Right ventricle myocardium inferior (tissue), 1 donor: ENCODE measurements around the gene TTC19. TPM values are rescaled to one million over a fixed set of nuclear protein-coding genes. Genes with fewer than 3 reads are reported as not detected.
"Not testable (repeated sequence)": the region's sequence is repeated elsewhere in the genome, so short reads cannot be mapped to it uniquely, and the experiment has no call there.

ENCODE experiments used
- ATAC-seq: fragments of 200-7000 bp; cut with Tn5 transposase; one replicate; pipeline ENCODE4 v1.9.1; 2020; ENCODE audit warnings: mild to moderate bottlenecking, moderate library complexity
- DNase-seq: peaks from one replicate; pipeline ENCODE4 v3.0.0; 2021; ENCODE audit errors: missing footprints
- intact Hi-C: fragments of 100-400 bp; cut with DNase I; formaldehyde crosslinking; loops from one replicate; pipeline ENCODE4 v1.11.0; 2022
- total RNA-seq: library from RNA; stranded (reverse); fragmentation: NEBNext Ultra II Directional; extraction: Animal tissue kit (Norgen Biotek cat#: 25700); gene quantifications from one replicate; pipeline ENCODE4 v1.2.1, GENCODE V29; 2021
- donor health status: DM: no; HTN: yes; CAD: no; lungs with severe emphysema.

Gene TTC19
- total RNA-seq, 1 donor from 2014 or later, result 18.9 TPM

DNA sequence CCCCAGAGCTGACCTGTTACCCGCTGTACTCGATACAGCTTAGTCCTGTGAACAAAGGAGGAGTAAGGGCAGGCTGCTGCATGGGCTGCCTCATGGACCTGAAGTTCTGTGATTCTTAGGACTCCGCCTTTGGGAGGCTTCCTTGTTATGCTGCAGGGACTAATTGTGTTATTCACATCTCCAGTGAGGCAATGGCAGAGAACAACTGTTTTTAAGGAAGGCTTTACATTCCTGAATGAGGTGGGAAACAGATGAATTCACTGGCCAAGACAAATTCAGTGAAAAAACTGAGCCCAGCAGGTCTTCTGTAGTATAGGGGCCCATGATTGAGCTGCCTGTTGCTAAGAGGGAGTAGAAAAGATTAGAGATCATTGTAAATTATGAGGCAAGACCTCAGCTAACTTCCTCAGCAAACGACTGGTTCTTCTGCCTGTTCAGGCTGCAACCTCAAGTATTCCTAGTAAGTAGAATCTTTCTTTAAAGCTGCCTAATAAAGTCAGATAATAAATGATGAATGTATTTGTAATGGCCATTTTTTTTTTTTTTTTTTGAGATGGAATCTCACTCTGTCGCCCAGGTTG lies 28.4 kb upstream of the TTC19 start:
- DNase-seq (no peak), ATAC-seq (no peak)
- intact Hi-C loops, result no loop called here

- intact Hi-C loops, result no loop called here
- DNase-seq (no peak), ATAC-seq (no peak)
These were observed 27.7 kb upstream of the TTC19 start for GRCh38 chr17:15971882-15972281.

- ATAC-seq, result no peak
- DNase-seq, result no peak
- intact Hi-C loops, result no loop called here
These were observed 27.1 kb upstream of the TTC19 start for GRCh38 chr17:15972497-15972951.

DNA sequence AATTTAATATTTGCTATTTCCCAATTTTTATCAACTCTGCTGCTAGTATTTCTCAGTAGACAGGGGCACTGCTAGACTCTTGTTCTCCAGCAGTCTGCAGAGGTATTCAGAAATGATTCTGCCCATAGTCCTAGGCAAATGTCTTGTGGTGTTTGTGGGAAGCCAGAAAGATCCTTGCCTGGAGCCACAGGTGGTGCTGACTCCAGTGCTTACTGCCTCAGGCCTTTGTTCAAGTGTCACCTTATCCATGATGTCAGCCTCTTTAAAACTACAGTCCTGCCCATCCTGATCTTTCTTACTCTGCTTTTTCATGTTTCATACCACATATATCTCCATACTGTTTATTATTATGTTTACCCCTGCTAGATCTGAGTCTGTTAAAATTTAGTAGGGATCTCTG lies 26.6 kb upstream of the TTC19 start:
- intact Hi-C loops, result no loop called here
- ATAC-seq (no peak), DNase-seq (no peak)

GRCh38 chr17:15973834-15974233 lies 25.8 kb upstream of the TTC19 start:
- ATAC-seq, result no peak
- intact Hi-C loops, result no loop called here
- no peak for DNase-seq

- intact Hi-C loops, result no loop called here
- DNase-seq (no peak), ATAC-seq (no peak)
These were observed 21.7 kb upstream of the TTC19 start for GRCh38 chr17:15977894-15978293.

GRCh38 chr17:15978606-15979005 lies 21.0 kb upstream of the TTC19 start:
- DNase-seq (no peak), ATAC-seq (no peak)
- intact Hi-C loops, result no loop called here

DNA sequence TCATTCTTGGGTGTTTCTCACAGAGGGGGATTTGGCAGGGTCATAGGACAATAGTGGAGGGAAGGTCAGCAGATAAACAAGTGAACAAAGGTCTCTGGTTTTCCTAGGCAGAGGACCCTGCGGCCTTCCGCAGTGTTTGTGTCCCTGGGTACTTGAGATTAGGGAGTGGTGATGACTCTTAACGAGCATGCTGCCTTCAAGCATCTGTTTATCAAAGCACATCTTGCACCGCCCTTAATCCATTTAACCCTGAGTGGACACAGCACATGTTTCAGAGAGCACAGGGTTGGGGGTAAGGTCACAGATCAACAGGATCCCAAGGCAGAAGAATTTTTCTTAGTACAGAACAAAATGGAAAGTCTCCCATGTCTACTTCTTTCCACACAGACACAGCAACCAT lies 20.6 kb upstream of the TTC19 start:
- ATAC-seq, intact Hi-C loops, DNase-seq: not testable (repeated sequence)

DNA sequence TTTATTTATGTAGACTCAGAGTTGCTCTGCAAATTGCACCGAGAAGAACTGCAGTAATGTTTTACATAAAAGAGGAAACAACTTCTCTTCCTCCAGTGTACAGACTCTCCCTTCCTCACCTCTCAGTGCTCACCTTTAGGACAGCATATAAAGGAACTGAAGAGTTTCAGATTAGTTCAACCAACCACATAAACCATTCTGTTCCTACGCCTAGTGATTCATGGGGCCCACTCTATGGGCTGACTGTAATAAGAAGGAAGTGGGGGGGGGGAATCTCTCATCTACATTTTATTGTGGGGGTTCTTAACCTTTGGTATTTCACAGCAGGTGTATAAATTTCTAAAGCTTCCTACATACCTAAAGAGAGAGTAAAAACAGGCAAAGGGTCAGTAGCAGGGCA lies 18.4 kb upstream of the TTC19 start:
- ATAC-seq (no peak), DNase-seq (no peak)
- intact Hi-C loops, result no loop called here

- intact Hi-C loops, result no loop called here
- DNase-seq (no peak), ATAC-seq (no peak)
These were observed 17.7 kb upstream of the TTC19 start for GRCh38 chr17:15981646-15982580.

DNA sequence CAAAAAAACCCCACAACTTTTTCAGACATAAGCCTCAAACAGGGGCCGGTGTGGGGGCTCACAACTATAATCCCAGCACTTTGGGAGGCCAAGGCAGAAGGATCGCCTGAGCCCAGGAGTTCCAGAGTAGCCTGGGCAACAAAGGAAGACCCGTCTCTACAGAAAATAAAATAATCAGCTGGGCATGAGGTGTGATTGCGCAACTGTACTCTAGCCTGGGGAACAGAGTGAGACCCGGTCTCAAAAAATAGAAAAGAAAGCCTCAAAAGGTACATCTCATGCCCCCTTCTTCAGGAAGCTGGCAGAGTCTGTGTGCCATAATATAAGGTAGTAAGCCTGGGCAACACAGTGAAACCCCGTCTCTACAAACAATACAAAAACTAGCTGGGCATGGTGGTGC lies 3.3 kb upstream of the TTC19 start:
- no peak for ATAC-seq
- no peak for DNase-seq
- intact Hi-C loops, result loop anchor here (10.0 kb wide), 1 partner anchor 52 kb away; the partner anchor contains the start of gene ADORA2B

DNA sequence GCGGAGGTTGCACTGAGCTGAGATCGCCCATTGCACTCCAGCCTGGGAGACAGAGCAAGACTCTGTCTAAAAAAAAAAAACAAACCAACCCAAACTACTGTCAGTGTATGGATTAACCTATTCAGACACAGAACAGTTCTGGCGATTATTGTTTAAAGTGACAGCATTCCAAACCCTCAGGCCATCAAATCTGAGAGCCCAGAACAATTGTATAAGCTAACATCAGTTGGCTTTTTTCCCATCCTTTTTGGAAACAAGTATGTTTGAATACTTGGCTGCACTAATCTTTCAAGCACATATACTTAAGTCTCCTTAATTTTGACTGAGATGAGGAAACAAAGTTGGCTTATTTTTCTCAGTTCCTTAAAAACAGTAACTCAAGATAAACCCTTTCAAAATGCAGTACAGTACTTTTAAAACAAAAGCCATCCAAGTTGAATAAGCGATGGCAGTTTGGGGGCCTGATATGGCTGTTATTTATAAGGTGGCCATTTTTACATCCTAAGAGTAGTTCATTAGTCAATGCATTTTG lies 1.5 kb upstream of the TTC19 start:
- intact Hi-C loops, result loop anchor here (2.0 to 10.0 kb wide), 2 partner anchors 53 to 169 kb away; partner anchors contain the start of gene ADORA2B
- ATAC-seq (no peak), DNase-seq (no peak)

GRCh38 chr17:15999974-16000827 lies 577 bp downstream of the TTC19 start:
- no peak for ATAC-seq
- intact Hi-C loops, result loop anchor here (2.0 to 10.0 kb wide), 2 partner anchors 55 to 171 kb away; partner anchors contain the start of gene ADORA2B
- no peak for DNase-seq

GRCh38 chr17:16001226-16001897 lies 1.7 kb downstream of the TTC19 start:
- DNase-seq, result no peak
- ATAC-seq, result no peak
- intact Hi-C loops, result no loop called here

- DNase-seq, result no peak
- ATAC-seq, result no peak
- intact Hi-C loops, result no loop called here
These were observed 3.2 kb downstream of the TTC19 start for GRCh38 chr17:16002708-16003260.

- intact Hi-C loops, result no loop called here
- DNase-seq (no peak), ATAC-seq (no peak)
These were observed 4.2 kb downstream of the TTC19 start for GRCh38 chr17:16003841-16004240.

DNA sequence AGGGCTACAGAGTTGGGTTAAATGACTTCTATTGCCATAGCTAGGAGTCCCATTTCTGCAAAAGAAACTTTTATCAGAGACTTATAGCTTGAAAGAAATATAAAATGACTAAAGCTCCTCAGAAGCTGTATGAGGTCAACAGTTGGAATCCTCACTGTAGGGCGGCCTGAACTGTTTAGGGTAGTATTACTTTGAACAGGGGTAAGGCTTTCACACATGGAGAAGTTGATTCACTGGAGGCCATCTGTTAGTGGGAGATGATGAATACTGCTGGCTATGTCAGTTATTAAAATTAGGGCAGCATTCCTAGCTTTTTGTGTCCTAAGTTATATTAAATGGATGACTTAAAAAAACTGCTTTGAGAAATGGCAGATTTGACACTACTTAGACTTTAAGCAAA lies 6.0 kb downstream of the TTC19 start:
- no peak for DNase-seq
- ATAC-seq, result no peak
- intact Hi-C loops, result no loop called here

- ATAC-seq (no peak), DNase-seq (no peak)
- intact Hi-C loops, result no loop called here
These were observed 7.8 kb downstream of the TTC19 start for GRCh38 chr17:16007439-16007838.
